Mucosa of descending colon (tissue), 3 donors: ENCODE results near the gene C1orf146. TPM values are rescaled to one million over a fixed set of nuclear protein-coding genes. Genes with fewer than 3 reads are reported as not detected.
"Not testable (repeated sequence)": the region's sequence is repeated elsewhere in the genome, so short reads cannot be mapped to it uniquely, and the experiment has no call there.

ENCODE experiments used
- ATAC-seq: fragments of 200-7000 bp; cut with Tn5 transposase; one replicate; pipeline ENCODE4 v1.9.1; 2020; ENCODE audit warnings: mild to moderate bottlenecking, moderate library complexity
- DNase-seq, 3 donors: peaks; one replicate each; pipeline ENCODE4 v3.0.0-alpha.2; 2020
- H3K36me3 ChIP-seq: fragments of 200-600 bp; one replicate; pipeline ENCODE4 v1.8.0; 2021; ENCODE audit warnings: low read depth, mild to moderate bottlenecking
- H3K4me1 ChIP-seq: fragments of 200-600 bp; one replicate; pipeline ENCODE4 v1.8.0; 2021; ENCODE audit warnings: low read depth, mild to moderate bottlenecking
- H3K4me3 ChIP-seq: fragments of 200-600 bp; one replicate; pipeline ENCODE4 v1.8.0; 2021; ENCODE audit warnings: mild to moderate bottlenecking
- H3K9me3 ChIP-seq: fragments of 200-600 bp; one replicate; pipeline ENCODE4 v1.8.0; 2021; ENCODE audit warnings: mild to moderate bottlenecking
- intact Hi-C, 2 donors: fragments of 100-400 bp; cut with DNase I in 1 of 2; cut with micrococcal nuclease in 1 of 2; formaldehyde crosslinking; loops; one replicate each; pipeline versions ENCODE4 v1.11.0 to v1.11.1; 2022; cut with DNase I, micrococcal nuclease
- total RNA-seq, 3 donors: library from RNA; stranded (reverse); fragmentation: NEBNext Ultra II Directional in 2 of 3; extraction: Animal tissue kit (Norgen Biotek cat#: 25700) in 2 of 3; gene quantifications; one replicate each; pipeline versions ENCODE4 v1.2.1 to v1.2.4, GENCODE V29; 2021 to 2023
- TF ChIP-seq, protein P1 (sequence below): fragments of 200-600 bp; IDR thresholded peaks from one replicate; pipeline ENCODE4 v1.8.0; 2022; ENCODE audit warnings: antibody characterized with exemption, mild to moderate bottlenecking
- donor health status: DM: no; HTN: no; CAD: no; lungs with moderate emphysema.
- donor health status: DM: no; HTN: no; CAD: no.
- donor health status: DM: no; HTN: yes; CAD: no.

C1orf146 gene
- total RNA-seq, 3 donors from 2014 or later = not detected

DNA sequence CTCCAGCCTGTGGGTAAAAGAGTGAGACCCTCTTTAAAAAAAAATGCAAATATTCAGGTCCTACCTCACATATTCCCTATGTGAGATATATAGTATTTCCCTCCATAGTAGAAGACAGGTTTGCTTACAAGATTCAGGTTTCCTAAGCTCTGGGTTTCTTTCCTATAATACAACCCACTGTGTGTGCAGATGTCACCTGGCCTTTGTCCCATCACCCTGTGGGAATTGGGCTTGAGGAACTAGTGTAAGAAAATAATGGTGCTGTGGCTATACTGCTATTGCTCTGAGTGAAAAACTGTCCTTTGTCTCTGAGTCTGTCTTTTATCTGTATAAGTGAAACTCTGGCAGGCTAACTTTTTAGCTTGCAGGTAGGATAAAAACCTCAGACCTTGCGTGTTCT, 13.0 kb downstream of the C1orf146 start:
- H3K36me3 ChIP-seq = no peaks in the 10 kb centered on the region

DNA sequence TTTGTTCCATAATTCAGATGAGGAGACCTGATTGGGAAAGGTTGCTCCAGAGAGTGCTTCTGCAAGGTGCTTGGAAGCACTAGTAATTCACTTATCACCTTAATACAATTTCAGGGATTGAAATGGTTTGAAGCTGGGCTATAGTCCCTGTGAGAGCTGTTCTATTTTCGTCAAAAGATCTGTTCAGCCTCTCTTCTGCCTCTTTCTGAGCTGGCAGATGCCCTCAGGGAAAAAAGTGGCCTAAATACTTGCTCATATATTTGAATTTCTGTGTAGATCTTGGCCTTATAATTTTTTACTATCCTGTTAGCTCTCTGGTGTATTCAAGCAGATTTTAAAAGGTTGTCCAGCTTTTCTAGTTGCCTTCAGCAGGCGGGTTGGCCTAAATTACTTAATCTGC, 22.3 kb downstream of the C1orf146 start:
- H3K4me3 ChIP-seq = no peak overlapping the region
- H3K9me3 ChIP-seq = no peaks in the 10 kb centered on the region
- intact Hi-C loops = no loop called here
- no peak for DNase-seq
- H3K36me3 ChIP-seq = no peaks in the 10 kb centered on the region
- no peaks in the 10 kb centered on the region for H3K4me1 ChIP-seq
- TF ChIP-seq, protein P1, sequence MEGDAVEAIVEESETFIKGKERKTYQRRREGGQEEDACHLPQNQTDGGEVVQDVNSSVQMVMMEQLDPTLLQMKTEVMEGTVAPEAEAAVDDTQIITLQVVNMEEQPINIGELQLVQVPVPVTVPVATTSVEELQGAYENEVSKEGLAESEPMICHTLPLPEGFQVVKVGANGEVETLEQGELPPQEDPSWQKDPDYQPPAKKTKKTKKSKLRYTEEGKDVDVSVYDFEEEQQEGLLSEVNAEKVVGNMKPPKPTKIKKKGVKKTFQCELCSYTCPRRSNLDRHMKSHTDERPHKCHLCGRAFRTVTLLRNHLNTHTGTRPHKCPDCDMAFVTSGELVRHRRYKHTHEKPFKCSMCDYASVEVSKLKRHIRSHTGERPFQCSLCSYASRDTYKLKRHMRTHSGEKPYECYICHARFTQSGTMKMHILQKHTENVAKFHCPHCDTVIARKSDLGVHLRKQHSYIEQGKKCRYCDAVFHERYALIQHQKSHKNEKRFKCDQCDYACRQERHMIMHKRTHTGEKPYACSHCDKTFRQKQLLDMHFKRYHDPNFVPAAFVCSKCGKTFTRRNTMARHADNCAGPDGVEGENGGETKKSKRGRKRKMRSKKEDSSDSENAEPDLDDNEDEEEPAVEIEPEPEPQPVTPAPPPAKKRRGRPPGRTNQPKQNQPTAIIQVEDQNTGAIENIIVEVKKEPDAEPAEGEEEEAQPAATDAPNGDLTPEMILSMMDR = no peak
- ATAC-seq = no peak

More for the DNA sequence above, 13.0 kb downstream of the C1orf146 start:
- TF ChIP-seq, protein P1 = no peak
- intact Hi-C loops = no loop called here
- Histone ChIP-seq H3K4me1 (no peaks in the 10 kb centered on the region), H3K4me3 (no peak overlapping the region), H3K9me3 (no peaks in the 10 kb centered on the region)
- DNase-seq (no peak), ATAC-seq (no peak)

DNA sequence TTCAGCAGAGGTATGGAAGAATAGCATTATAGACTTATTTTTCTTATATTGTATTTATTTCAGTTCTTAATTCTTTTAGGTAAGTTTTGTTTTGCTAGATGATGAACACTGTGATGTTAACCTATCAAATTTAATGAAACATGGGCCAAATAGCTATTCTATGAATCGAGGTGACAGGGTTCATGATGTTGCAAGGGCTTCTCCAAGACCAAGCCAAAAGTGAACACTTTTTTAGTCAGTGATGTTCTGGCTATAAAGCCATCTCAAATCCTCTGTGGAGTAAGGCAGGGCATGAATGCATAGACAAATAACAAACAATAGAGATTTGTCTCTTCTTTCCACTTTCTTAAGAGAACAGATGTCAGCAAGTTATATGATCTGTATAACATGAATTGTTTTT, 26.7 kb downstream of the C1orf146 start:
- intact Hi-C loops = no loop called here
- ATAC-seq (no peak), DNase-seq (no peak)
- no peaks in the 10 kb centered on the region for H3K36me3 ChIP-seq
- TF ChIP-seq, protein P1 = no peak
- no peaks in the 10 kb centered on the region for H3K9me3 ChIP-seq
- no peaks in the 10 kb centered on the region for H3K4me1 ChIP-seq
- no peak overlapping the region for H3K4me3 ChIP-seq

DNA sequence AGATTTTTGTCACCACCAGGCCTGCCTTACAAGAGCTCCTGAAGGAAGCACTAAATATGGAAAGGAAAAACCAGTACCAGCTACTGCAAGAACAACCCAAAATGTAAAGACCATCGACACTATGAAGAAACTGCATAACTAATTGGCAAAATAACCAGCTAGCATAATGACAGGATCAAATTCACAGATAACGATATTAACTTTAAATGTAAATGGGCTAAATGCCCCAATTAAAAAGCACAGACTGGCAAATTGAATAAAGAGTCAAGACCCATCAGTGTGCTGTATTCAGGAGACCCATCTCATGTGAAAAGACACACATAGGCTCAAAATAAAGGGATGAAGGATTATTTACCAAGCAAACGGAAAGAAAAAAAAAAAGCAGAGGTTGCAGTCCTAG, 37.0 kb downstream of the C1orf146 start:
- DNase-seq, intact Hi-C loops, ATAC-seq: not testable (repeated sequence)

DNA sequence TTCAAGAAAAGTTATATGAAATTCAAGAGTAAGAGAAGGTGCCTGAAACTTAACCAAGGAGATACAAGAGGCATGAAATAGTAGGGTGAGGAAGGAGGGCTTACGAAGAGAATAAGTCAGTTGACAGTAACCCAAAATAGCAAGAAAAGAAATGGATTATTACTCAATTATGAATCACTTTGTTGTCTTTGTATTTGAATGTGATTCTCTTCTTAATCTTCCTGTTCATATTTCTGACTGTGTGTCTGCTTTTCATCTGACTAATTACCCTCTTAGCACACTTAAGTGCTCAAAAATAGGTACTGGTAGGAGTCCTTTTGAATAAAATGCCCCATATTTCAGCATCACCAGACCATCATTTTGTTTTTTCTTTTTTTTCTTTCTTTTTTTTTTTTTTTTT, 41.6 kb downstream of the C1orf146 start:
- Histone ChIP-seq H3K36me3 (no peaks in the 10 kb centered on the region), H3K4me1 (no peaks in the 10 kb centered on the region), H3K4me3 (no peak overlapping the region), H3K9me3 (peaks cover 6% of the 10 kb centered on the region)
- DNase-seq (no peak), ATAC-seq (no peak)
- TF ChIP-seq, protein P1 = no peak
- intact Hi-C loops = no loop called here

More for the DNA sequence above, 37.0 kb downstream of the C1orf146 start:
- H3K4me1 ChIP-seq, H3K36me3 ChIP-seq, H3K4me3 ChIP-seq, H3K9me3 ChIP-seq: not testable (repeated sequence)

DNA sequence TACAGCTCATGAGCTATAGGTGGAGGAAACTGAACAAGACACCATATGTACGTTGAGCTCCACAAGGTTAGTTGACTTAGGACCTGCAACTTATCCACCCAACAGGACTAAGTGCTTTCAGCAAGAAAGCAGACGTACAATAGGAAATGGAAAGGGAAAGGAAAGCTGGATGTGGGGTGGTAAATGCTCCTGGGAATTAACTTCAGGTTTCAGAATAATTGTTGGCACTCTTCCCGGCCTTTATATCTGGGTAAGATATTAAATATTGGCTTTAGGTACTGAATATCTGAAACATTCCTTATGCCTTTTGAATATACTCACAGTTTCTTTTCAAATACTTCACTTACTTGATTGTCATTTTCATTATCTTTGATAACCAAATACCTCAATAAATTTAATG, 44.8 kb downstream of the C1orf146 start:
- TF ChIP-seq, protein P1 = no peak
- no peak for DNase-seq
- no peaks in the 10 kb centered on the region for H3K4me1 ChIP-seq
- intact Hi-C loops = no loop called here
- no peak for ATAC-seq
- H3K36me3 ChIP-seq = no peaks in the 10 kb centered on the region
- H3K4me3 ChIP-seq = no peak overlapping the region
- no peaks in the 10 kb centered on the region for H3K9me3 ChIP-seq
